ENCODE results near the gene TCF4.

TCF4 gene

DNA sequence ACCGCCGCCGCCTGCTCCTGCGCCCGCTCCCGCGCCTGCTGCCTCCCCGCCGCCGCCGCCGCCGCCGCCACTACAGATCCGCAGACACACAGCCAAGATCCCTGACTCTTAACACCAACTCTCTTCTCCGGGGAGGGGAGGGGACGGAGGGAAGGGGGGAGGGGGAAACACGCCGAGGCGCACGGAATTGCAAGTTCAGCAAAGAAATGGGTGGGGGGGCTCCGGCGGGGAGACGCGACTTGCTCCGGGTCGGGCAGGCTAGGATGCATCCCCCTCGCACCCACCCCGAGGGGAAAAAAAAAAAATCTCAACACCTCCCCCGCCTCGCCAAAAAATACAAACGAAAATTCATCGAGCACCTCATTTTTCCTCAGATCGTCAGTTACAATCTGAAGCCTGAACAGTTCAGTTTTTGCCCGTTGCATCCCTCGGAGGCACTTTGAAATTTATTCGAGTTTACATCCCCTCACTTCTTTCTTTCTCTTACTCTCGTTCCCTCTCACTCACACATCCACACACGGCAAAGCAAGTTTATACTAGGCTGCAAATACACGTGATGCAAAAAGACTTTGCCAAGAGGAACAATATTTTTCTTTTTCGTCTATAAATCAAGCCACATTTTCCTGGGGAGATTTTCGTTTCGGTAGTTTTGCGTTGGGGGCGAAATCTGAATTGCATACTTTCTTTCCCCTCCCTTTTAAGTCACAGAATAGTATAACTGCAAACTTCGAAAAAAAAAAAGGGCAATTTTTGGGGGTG, at the start of gene TCF4:
TCF4 (minus strand) TSS at position 82 of the 759 bp plus-strand sequence. CDS start 1,076 bp downstream, outside the sequence.
- DNase-seq (ENCODE audit: low spot score), result peak; percentile 62

DNA sequence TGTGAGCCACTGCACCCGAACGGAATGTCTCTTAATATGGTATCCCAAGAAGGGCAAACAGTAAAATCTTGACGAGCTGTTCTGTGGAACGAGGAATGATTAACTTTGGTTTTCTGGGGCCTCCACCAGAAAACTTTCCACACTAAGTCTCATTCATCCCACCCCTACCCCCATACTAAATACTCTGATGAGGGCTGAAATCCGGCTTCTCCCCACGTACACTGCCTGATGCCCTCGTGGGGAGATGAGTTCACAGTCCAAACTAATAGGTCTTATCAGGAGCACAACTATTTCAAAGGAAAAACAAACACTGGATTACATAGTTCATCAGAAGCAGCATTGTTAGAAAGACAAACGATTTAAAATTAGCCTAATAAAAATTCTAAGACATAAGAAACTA, 49.2 kb upstream of the TCF4 start:
- DNase-seq (ENCODE audit: low spot score), result no peak

DNA sequence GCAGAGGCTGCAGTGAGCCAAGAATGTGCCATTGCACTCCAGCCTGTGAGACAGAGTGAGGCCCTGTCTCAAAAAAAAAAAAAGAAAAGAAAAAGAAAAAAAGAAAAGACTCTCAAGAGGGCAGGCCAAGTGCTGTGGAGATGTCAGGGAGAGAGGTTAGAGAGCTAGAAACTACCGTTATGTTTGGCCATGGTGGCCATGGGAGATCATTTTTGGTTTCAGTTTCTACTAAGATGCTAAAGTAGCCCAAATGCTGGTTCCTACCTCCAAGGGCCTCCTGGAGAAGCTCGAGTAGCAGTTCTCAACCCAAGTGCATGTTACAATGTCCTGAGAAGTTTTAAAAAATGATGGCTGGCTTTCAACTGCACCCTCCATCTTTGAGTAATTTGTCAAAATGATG, 47.4 kb upstream of the TCF4 start:
- no peak for DNase-seq (ENCODE audit: low spot score)

DNA sequence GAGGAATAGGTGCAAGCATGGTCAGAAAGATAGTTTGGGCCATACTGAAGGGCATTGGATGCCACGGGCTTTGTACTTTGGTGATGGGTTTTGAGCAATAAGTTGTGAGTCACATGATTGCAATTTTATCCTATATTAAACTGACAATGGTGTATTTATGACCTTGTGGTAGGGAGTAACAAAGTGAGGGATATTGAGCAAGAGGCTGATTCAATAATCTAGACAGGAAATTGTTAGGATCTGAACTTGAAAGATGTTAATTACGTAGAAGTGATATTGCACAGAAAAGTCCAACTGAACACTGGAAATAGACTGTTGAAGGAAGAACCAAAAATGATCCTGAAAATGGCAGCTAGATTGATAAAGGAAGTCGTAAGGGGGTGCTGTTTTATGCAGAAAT, 46.6 kb upstream of the TCF4 start:
- DNase-seq (ENCODE audit: low spot score), result no peak

DNA sequence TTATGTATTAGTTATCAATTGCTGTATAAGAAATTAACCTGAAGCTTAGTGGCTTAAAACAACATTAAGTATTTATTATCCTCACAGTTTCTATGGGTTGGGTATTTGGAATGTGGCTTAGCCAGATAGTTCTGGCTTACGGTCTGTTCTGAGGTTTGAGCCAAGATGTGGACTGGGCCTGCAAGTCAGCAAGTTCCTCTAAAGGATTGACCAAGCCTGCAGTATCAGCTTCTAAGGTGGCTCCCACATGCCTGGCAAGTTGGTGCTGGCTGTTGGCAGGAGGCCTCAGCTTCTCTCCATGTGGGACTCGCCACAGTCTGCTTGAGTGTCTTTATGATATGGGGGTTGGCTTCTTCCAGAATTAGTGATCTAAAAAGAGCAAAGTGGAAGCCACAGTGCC, 45.0 kb upstream of the TCF4 start:
- no peak for DNase-seq (ENCODE audit: low spot score)

DNA sequence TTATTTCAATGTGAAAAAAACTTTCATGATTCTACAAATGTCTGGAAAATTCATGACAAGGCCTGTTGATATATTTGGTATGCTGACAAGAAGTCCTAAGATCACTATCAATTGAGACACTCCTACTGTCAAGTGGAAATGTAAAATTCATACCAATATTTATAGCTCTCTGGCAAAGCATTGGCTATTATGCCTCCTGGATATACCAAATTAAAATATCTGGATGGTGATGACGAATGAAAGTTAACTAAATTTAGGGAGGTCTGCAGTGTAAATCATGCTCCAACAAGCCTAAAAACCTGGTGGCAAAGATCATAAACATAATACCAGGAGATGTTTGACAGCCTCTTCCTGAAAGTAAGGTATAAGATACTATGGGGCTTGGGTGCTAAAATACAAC, 41.1 kb upstream of the TCF4 start:
- no peak for DNase-seq (ENCODE audit: low spot score)

DNA sequence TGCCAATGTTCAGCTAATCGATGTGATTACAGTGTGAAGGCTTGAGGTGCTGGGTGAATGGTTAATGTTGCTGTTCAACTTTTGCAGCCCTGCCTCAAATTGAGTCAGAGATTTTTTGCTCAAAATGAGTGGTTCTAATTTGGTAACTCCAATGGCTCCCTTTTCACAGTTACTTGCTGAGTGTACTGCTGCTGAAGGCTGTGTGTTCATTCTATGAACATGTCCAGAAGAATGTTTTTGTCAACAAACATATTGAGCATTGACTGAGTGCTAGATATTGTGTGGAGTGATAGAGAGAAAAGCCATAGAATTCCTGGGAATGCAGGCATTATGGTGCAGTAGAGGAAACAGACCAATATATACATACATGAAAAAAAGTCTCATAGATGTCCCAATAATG, 39.0 kb upstream of the TCF4 start:
- DNase-seq (ENCODE audit: low spot score), result no peak

DNA sequence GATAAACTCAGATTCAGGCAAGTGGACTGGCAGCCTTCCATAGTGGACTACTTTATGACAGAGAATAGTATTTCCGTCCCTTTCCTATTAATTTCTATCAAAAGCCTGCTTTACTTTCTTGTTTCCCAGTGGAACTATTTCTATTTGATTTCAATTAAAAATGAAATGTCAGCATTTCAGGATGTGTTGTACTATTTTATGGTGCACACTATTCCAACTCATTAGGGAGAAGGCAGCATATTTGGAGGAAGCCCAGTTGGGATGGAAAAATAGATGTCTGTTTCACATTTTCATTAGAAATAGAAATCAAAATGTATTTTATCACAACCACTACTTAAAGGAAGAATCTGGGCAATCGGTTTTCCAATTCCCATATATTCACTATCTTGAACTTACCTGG, 37.9 kb upstream of the TCF4 start:
- no peak for DNase-seq (ENCODE audit: low spot score)

DNA sequence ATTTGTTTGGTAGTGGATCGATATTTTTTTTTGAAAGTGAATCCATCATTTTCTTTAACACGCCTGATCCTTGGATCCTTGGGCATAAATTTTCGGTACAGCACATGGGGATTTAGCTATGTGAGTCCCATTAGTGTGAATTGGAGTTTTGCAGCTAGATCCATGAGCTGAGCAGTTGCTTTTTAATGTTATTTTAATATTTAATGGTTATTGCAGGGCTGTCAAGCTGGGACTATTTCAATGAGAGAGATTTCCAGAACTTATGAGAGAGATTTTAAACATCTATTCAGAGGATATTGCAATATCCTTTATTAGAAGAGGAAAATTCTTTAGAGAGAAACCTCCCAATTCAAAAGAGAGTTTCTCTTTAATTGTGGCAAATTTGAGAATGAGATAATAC, 35.6 kb upstream of the TCF4 start:
- no peak for DNase-seq (ENCODE audit: low spot score)

DNA sequence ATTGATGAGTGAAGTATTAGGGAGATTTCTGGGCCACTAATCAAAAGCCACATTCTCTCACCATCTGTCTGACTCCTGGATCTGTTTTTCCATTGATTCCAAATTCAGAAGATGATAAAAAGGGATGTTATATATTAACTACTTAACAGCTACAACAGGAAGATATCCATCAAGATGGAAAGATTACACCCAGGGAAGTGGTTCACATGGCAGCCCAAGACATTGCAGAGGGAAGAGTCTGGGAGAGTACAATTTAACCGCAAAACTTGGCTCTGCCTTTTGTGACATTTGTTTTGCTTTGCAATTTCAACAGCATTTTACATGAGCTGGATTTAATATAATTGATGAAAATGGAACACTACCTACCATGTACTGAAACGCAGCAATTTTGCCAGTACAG, 22.5 kb upstream of the TCF4 start:
- DNase-seq (ENCODE audit: low spot score), result no peak

DNA sequence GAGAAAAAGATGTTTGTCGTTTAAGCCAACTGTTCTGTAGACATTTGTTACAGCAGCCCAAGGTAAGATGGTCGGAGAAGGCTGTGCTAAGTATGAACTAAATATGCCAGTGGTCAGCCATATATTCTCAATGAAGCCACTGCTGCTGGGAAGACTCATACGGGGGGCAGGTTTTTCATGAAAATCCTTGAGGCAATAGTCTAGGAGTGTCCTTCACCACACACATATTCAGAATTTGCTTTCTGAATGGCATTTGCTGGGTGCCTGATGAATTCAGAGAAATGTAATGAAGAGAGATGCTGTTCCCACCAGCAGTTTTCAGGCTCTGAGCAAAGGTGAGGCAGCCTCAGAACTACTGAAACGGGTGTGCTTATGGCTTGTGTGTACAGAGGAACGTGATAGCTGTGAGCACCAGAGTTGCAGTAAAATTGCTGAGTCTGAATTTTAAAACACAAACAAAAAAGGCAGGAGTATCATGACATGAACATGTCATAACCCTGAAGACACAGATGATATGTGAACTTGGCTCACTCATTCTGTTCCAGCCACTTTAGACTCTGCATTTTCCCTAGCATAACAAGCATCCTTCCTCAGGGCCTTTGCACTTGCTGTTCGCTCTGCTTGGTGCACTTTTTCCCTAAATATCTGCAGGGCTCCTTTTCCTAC, 21.3 kb upstream of the TCF4 start:
- no peak for DNase-seq (ENCODE audit: low spot score)

DNA sequence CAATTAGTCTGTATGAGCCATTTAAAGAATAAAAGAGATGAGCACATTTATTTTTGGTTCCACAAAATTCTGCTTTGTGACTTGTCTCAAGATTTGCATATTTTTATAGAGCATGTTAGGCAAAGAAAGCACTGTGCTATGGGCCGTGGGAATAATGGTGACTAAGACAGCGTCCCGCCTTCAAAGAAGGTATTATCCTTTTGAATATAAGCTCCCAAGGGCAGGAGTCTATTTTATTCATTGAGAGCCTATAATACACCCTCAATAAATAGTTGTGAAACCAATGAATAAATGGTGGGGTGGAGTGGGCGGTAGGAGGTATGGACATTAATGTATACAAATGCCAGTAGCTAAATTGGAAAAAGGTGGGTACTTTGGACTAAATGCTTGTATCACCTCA, 20.5 kb upstream of the TCF4 start:
- DNase-seq (ENCODE audit: low spot score), result no peak

DNA sequence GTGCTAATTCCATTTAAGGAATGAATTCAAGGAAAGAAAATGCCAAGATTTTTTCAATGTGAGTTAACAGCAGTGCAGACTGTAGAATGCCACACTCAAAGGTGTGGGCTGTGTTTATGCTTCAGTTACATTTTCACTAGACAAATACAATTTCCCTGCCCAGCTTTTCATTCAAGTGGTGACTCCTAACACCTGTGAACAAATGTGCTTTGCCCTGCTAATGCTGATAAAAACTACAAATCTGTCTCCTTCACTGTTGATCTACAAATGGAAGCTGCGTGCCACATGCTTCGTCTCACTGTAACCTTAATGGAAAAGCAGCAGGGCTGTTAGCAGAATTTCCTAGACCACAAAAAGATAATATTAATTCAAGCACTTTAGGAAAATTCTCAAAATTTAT, 19.8 kb upstream of the TCF4 start:
- no peak for DNase-seq (ENCODE audit: low spot score)

DNA sequence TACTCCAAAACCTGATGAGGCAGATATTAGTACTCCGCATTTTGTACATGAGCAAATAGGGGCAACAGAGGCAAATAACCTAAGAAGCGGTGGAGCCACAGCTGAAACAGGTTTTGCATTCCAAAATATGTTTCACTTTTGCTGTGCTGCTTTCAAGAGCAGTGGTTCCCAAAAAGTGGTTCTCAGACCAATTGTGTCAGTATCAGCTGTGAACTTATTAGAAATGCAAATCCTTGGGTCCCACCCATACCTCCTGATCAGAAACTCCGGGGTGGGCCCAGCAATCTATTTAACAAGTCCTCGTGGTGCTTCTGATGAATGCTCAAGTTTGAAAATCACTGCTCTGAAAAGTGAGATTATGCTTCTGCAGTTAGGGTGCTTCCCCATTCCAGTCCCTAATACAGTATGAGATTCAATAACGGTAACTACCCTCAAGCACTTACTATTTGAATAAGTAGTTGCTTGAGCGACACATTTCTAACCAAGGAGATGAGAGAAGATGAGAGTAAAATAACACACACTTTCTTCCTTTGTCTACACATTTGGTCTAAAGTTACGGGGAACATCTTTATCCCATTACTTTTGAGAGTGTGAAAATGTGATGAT, 17.8 kb upstream of the TCF4 start:
- no peak for DNase-seq (ENCODE audit: low spot score)

DNA sequence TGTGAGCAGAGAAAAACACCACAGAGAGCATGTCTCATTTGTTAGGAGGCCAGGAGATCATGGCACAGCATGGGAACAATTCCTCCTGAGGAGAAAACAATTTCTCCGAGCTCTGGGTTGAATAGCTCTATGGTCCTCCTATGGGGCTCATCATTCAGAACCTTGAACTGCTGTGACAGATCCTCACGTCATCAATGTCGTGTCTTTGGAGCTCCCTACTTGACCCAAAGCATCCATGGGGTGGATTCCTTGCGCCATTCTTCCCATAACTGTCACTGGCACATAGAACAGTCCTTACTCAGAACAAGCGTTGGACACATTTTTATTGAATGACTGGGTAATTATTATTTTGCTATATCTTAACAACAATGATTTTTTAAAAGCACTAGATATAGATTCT, 15.8 kb upstream of the TCF4 start:
- DNase-seq (ENCODE audit: low spot score), result no peak

DNA sequence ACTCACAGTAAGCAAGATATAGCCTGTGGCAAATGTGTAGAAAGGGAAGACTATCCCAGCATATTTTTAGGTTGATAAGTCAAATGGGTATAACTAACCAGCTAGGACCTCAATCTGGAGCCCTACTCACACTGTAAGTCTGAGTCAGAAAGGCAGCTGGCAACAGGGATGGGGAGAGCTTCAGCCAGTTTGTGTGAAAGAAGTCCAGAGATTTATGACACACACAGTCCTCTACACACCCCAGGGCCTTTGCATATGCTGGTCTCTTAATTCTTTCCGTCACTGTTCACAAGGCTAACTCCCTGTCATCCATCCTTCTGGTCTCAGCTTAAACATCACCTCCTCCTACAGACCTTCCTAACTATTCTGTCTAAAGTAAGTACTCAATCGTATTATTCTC, 5.9 kb upstream of the TCF4 start:
- DNase-seq (ENCODE audit: low spot score), result no peak

DNA sequence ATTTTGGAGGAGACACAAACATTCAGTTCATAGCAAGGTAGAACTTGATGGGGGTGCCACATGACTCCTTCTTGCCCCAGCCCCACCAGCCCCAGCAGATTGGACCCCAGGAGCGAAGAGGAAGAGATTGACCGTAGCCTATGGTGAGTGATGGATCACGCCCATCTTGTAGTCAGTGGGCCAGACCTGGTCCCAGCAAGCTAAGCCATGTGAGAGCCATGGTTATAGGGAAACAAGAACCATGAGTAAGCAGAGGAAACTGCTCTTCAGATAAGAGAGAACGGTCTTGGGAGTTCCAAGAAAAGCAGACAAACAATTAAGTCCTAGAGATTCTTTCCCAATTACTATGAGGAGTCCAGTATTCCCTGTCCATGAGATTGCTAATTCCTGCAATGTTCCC, 4.6 kb upstream of the TCF4 start:
- DNase-seq (ENCODE audit: low spot score), result no peak

DNA sequence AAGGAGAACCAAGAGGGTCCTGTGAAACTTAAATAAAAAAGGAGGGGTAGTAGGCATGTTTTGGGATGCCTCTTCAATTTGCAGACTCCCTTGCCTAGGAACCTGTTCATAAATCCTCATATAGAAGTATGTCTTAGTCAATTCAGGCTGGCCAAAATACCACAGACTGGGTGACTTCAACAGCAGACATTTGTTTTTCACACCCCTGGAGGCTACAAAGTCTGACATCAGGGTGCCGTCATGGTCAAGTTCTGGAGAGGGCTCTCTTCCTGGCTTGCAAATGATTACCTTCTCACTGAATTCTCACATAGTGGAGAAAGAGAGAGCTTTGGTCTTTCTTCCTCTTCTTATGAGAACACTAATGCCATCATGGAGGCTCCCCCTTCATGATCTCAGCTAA, 4.1 kb upstream of the TCF4 start:
- no peak for DNase-seq (ENCODE audit: low spot score)

DNA sequence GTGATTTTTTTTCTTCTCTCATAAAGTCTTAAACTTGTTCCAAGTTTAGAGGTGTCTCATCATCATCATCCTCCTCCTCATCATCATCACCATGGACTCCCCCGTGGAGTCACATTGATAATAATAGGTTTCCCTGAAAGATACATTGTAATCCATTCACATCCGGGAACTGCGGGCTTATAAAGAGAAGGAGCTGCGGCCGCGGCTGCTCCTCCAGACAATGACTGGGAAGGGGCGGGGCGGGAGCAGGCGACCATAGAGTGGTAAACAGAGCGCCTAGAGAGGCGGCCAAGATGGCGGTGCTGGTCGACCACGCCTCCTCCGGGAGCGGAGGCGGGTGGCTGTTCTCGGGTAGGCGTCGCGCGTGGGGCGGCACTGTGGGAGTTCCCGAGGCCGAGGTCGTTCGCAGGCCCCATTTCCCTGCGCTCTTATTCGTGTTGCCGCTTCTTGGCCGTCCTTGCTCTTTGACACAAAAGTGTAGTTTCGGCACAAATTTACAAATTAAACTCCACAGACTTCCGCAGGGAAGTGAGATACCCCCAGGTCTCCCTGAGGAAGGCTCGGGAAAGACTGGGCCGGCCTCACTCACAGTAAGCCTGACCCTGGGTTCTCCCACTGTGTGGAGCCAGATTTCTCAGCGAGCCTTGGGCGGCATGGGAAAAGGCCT, 1.8 kb upstream of the TCF4 start:
- DNase-seq (ENCODE audit: low spot score), result peak; percentile 94

DNA sequence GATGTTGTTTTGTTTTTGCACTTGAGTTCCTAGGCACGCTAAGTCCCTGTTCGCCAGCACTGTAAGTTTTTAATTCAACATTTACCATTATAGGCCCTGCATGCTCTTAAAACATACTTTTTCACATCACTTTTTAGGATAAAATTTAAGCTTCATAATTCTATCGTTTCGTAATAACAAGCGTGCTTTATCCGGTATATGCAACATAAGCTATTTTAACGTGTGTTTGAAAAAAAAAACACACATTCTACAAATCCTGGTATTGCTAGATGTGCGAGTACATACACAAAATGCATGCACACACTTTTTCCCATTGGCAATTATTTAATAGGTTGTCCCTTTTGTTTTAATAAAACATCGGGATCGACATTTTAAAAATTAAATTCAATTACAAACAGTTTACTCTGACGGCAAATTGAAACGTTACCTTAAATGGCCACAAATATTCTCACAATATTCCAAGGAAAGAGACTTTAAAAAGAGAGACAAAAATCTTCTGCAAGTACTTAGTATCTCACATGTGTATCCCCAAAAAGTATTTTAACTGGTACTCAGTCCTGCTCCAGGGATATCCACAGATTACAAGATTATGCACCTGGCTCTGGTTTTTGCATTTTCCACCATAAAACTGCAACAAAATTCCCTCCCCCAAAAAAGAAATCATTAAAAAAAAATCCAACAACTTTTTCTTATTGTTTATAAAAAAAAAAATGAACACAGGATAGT, 1.0 kb upstream of the TCF4 start:
- no peak for DNase-seq (ENCODE audit: low spot score)

DNA sequence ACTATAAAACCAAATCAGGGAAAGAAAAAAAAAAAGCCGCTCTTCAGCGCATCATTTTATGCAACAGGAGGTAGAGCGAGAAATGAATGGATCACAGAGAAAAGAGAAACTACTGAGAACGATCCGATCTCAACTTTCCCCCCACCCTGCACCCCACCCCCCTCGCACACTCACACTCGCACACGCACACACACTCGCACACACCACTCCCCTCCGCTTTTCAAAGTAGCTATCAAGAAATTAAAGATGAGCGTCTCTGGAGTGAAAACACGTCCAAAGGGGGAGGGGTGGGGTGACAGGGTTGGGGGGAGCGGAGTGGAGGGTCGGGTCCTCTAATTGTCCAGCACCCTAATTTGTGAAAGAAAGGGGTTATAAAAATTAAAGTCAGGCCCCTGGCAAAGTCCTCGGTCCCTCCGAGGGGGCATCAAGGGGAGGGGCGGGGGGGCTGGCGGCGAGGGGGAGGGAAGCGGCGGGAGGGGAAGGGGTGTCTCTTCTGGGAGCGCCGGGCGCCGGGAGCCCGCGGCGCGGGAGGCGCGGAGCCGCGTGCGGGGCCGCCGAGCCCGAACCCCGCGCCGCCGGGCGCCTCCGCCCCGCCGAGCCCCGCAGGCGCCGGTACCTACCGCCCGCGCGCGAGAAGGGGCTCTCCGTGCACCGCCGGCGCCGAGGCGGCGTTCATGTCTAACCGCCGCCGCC, 428 bp downstream of the TCF4 start:
- peak; percentile 58 for DNase-seq (ENCODE audit: low spot score)
